Astrocyte of the cerebellum (primary cell): ENCODE data around the gene DGKQ.
"Not testable (repeated sequence)": the region's sequence is repeated elsewhere in the genome, so short reads cannot be mapped to it uniquely, and the experiment has no call there.

Experiments
- DNase-seq: peaks from one replicate; pipeline ENCODE4 v3.0.0-alpha.2; 2011; ENCODE audit warnings: low read depth
- H3K4me3 ChIP-seq: 2 replicates; pipeline ENCODE4 v1.5.1; 2011; ENCODE audit warnings: mild to moderate bottlenecking, low read depth, low read length, moderate library complexity
- in situ Hi-C: cut with HindIII; loops from 2 replicates; pipeline ENCODE4 v1.10.0; 2017; ENCODE audit warnings: low sequenced_read_pairs
- TF ChIP-seq, protein P1 (sequence below): IDR thresholded peaks from 2 replicates; pipeline ENCODE4 v1.5.1; 2012; ENCODE audit warnings: low read length, low read depth, moderate library complexity, mild to moderate bottlenecking; ENCODE audit errors: missing control alignments

DGKQ gene

DNA sequence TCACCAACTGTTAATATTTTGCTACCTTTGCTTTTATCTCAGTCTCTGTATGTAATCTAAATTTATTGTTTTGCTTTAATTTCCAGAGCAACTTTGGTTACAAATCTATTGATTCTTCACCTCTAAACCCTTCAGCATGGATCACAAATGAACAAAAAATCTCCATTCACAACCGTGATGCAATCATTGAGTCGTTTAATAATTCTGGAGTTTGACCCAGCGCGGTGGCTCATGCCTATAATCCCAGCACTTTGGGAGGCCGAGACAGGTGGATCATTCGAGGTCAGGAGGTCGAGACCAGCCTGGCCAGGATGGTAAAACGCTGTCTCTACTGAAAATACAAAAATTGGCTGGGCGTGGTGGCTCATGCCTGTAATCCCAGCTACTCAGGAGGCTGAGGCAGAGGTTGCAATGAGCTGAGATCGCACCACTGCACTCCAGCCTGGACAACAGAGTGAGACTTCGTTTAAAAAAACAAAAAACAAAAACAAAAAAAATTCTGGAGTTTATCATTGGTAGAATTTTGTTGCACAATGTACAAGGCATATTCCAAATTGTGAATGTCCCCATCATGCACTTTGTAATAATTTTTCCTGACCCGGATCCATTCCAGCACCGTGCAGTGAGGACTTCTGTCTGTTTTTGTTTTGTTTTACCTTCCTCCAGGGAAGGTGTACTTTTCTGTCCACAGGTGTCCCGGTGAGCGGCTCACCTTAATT lies 11.1 kb upstream of the DGKQ start:
- TF ChIP-seq, protein P1, sequence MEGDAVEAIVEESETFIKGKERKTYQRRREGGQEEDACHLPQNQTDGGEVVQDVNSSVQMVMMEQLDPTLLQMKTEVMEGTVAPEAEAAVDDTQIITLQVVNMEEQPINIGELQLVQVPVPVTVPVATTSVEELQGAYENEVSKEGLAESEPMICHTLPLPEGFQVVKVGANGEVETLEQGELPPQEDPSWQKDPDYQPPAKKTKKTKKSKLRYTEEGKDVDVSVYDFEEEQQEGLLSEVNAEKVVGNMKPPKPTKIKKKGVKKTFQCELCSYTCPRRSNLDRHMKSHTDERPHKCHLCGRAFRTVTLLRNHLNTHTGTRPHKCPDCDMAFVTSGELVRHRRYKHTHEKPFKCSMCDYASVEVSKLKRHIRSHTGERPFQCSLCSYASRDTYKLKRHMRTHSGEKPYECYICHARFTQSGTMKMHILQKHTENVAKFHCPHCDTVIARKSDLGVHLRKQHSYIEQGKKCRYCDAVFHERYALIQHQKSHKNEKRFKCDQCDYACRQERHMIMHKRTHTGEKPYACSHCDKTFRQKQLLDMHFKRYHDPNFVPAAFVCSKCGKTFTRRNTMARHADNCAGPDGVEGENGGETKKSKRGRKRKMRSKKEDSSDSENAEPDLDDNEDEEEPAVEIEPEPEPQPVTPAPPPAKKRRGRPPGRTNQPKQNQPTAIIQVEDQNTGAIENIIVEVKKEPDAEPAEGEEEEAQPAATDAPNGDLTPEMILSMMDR = no peak
- no peak for DNase-seq
- no peak overlapping the region for H3K4me3 ChIP-seq
- in situ Hi-C loops = no loop called here

- no peak for DNase-seq
- no peak overlapping the region for H3K4me3 ChIP-seq
- in situ Hi-C loops = no loop called here
- TF ChIP-seq, protein P1 = no peak
Observed at GRCh38 chr4:982814-983213, 9.4 kb upstream of the DGKQ start.

GRCh38 chr4:982291-982690 lies 8.9 kb upstream of the DGKQ start:
- no peak overlapping the region for H3K4me3 ChIP-seq
- TF ChIP-seq, protein P1 = no peak
- DNase-seq = no peak
- in situ Hi-C loops = no loop called here

GRCh38 chr4:978957-979701 lies 5.8 kb upstream of the DGKQ start:
- no peak for DNase-seq
- TF ChIP-seq, protein P1 = no peak
- no peak overlapping the region for H3K4me3 ChIP-seq
- in situ Hi-C loops = no loop called here

DNA sequence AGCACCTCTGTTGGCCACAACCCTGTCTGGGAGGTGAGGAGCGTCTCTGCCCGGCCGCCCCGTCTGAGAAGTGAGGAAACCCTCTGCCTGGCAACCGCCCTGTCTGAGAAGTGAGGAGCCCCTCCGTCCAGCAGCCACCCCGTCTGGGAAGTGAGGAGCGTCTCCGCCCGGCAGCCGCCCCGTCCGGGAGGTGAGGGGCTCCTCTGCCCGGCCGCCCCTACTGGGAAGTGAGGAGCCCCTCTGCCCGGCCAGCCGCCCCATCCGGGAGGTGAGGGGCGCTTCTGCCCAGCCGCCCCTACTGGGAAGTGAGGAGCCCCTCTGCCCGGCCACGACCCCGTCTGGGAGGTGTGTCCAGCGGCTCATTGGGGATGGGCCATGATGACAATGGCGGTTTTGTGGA lies 2.6 kb upstream of the DGKQ start:
- in situ Hi-C loops = not testable (repeated sequence)

GRCh38 chr4:974668-975067 lies 1.3 kb upstream of the DGKQ start:
- no peak for DNase-seq
- TF ChIP-seq, protein P1 = no peak
- no peak overlapping the region for H3K4me3 ChIP-seq
- in situ Hi-C loops = loop anchor here (5.0 kb wide), 2 partner anchors 42 to 58 kb away; partner anchors contain the start of genes GAK and TMEM175

More for the DNA sequence above, 2.6 kb upstream of the DGKQ start:
- not testable (repeated sequence) for DNase-seq, H3K4me3 ChIP-seq
